Karpas-422 (cell line): ENCODE measurements around the gene AFF3. TPM values are rescaled to one million over a fixed set of nuclear protein-coding genes. Genes with fewer than 3 reads are reported as not detected.
A peak's percentile ranks its signal among the peaks of the same experiment; 100 is the strongest.
"Not testable (repeated sequence)": the region's sequence is repeated elsewhere in the genome, so short reads cannot be mapped to it uniquely, and the experiment has no call there.

Source experiments
- DNase-seq: peaks from one replicate; pipeline ENCODE4 v3.0.0-alpha.2; 2015
- H2AFZ ChIP-seq: fragments of 200-600 bp; sonication (generic); 2 replicates; pipeline ENCODE4 v1.6.1; 2014; ENCODE audit warnings: antibody characterized with exemption, low read length, mixed read lengths
- H3K27ac ChIP-seq: fragments of 200-600 bp; sonication (generic); 2 replicates; pipeline ENCODE4 v1.5.1; 2014; ENCODE audit warnings: mild to moderate bottlenecking, low read length, moderate library complexity
- H3K27me3 ChIP-seq: fragments of 200-600 bp; sonication (generic); 2 replicates; pipeline ENCODE4 v1.6.1; 2014; ENCODE audit warnings: low read length, mixed read lengths
- H3K36me3 ChIP-seq: fragments of 200-600 bp; sonication (generic); 2 replicates; pipeline ENCODE4 v1.6.1; 2014; ENCODE audit warnings: low read length, mixed read lengths; ENCODE audit not compliant: insufficient read depth
- H3K4me1 ChIP-seq: fragments of 200-600 bp; sonication (generic); 2 replicates; pipeline ENCODE4 v1.6.1; 2014; ENCODE audit warnings: mild to moderate bottlenecking, low read length, mixed read lengths
- H3K4me2 ChIP-seq: fragments of 200-600 bp; sonication (generic); 2 replicates; pipeline ENCODE4 v1.6.1; 2014; ENCODE audit warnings: low read length, low read depth, mild to moderate bottlenecking; ENCODE audit not compliant: poor library complexity, severe bottlenecking
- H3K4me3 ChIP-seq: fragments of 200-600 bp; sonication (generic); 2 replicates; pipeline ENCODE4 v1.5.1; 2014; ENCODE audit warnings: mild to moderate bottlenecking, antibody characterized with exemption, low read length, mixed read lengths
- H3K79me2 ChIP-seq: fragments of 200-600 bp; sonication (generic); 2 replicates; pipeline ENCODE4 v1.6.1; 2014; ENCODE audit warnings: mild to moderate bottlenecking, low read length, mixed read lengths
- H3K9ac ChIP-seq: fragments of 200-600 bp; sonication (generic); 2 replicates; pipeline ENCODE4 v1.6.0; 2014; ENCODE audit warnings: low read length
- H3K9me2 ChIP-seq: fragments of 200-600 bp; sonication (generic), shearing (Covaris generic); replicated peaks from 2 replicates; pipeline ENCODE4 v1.6.0; 2014; ENCODE audit warnings: mild to moderate bottlenecking, low read length, moderate library complexity; ENCODE audit not compliant: insufficient read depth
- H3K9me3 ChIP-seq: fragments of 300-700, 200-600 bp; sonication (generic); 2 replicates; pipeline ENCODE4 v1.6.1; 2014; ENCODE audit warnings: low read length, mixed read lengths
- H4K20me1 ChIP-seq: fragments of 200-600 bp; sonication (generic); 2 replicates; pipeline ENCODE4 v1.6.1; 2014; ENCODE audit warnings: mild to moderate bottlenecking, antibody characterized with exemption, low read length, low read depth; ENCODE audit not compliant: insufficient read depth
- total RNA-seq: library from RNA; depleted of rRNA; stranded (reverse); fragments of >200 nt; shearing (Covaris generic); gene quantifications from 2 replicates; pipeline ENCODE4 v1.2.3, GENCODE V29; 2014; ENCODE audit warnings: low replicate concordance

Gene AFF3
- total RNA-seq, 1 experiment from 2014 or later, result 99.7 TPM

GRCh38 chr2:99514357-99514756, 628.0 kb downstream of the AFF3 start:
- DNase-seq, result no peak
- H4K20me1 ChIP-seq, result no peaks in the 10 kb centered on the region
- no peaks in the 10 kb centered on the region for H3K4me1 ChIP-seq
- no peak overlapping the region for H3K9ac ChIP-seq
- H3K4me3 ChIP-seq, result no peak overlapping the region
- no peak overlapping the region for H3K4me2 ChIP-seq
- H3K79me2 ChIP-seq, result no peaks in the 10 kb centered on the region
- H2AFZ ChIP-seq, result no peak overlapping the region
- no peaks in the 10 kb centered on the region for H3K36me3 ChIP-seq
- no peaks in the 10 kb centered on the region for H3K9me3 ChIP-seq
- H3K27ac ChIP-seq, result no peak overlapping the region
- no peaks in the 10 kb centered on the region for H3K27me3 ChIP-seq
- no peaks in the 10 kb centered on the region for H3K9me2 ChIP-seq

GRCh38 chr2:99512181-99512591, 630.2 kb downstream of the AFF3 start:
- no peak overlapping the region for H3K27ac ChIP-seq
- no peaks in the 10 kb centered on the region for H3K36me3 ChIP-seq
- H3K27me3 ChIP-seq, result no peaks in the 10 kb centered on the region
- no peak overlapping the region for H3K9ac ChIP-seq
- DNase-seq, result no peak
- H3K79me2 ChIP-seq, result no peaks in the 10 kb centered on the region
- no peak overlapping the region for H3K4me2 ChIP-seq
- H2AFZ ChIP-seq, result no peak overlapping the region
- no peaks in the 10 kb centered on the region for H3K9me3 ChIP-seq
- no peaks in the 10 kb centered on the region for H4K20me1 ChIP-seq
- no peaks in the 10 kb centered on the region for H3K9me2 ChIP-seq
- no peak overlapping the region for H3K4me3 ChIP-seq
- no peaks in the 10 kb centered on the region for H3K4me1 ChIP-seq

GRCh38 chr2:99509387-99509786, 633.0 kb downstream of the AFF3 start:
- no peaks in the 10 kb centered on the region for H4K20me1 ChIP-seq
- H3K9me3 ChIP-seq, result no peaks in the 10 kb centered on the region
- H3K4me2 ChIP-seq, result no peak overlapping the region
- H3K4me3 ChIP-seq, result no peak overlapping the region
- no peak for DNase-seq
- no peak overlapping the region for H3K27ac ChIP-seq
- peaks cover 13% of the 10 kb centered on the region for H3K4me1 ChIP-seq
- H3K9ac ChIP-seq, result no peak overlapping the region
- H2AFZ ChIP-seq, result no peak overlapping the region
- no peaks in the 10 kb centered on the region for H3K79me2 ChIP-seq
- no peaks in the 10 kb centered on the region for H3K27me3 ChIP-seq
- H3K9me2 ChIP-seq, result no peaks in the 10 kb centered on the region
- no peaks in the 10 kb centered on the region for H3K36me3 ChIP-seq

GRCh38 chr2:99507937-99508818, 634.2 kb downstream of the AFF3 start:
- H3K79me2 ChIP-seq, result no peaks in the 10 kb centered on the region
- H3K4me2 ChIP-seq, result no peak overlapping the region
- no peak overlapping the region for H3K27ac ChIP-seq
- H3K9me2 ChIP-seq, result no peaks in the 10 kb centered on the region
- no peaks in the 10 kb centered on the region for H3K36me3 ChIP-seq
- no peaks in the 10 kb centered on the region for H3K9me3 ChIP-seq
- H3K4me1 ChIP-seq, result peaks cover 13% of the 10 kb centered on the region
- no peak for DNase-seq
- H3K9ac ChIP-seq, result no peak overlapping the region
- no peaks in the 10 kb centered on the region for H3K27me3 ChIP-seq
- no peaks in the 10 kb centered on the region for H4K20me1 ChIP-seq
- H2AFZ ChIP-seq, result no peak overlapping the region
- no peak overlapping the region for H3K4me3 ChIP-seq

GRCh38 chr2:99504844-99505584, 637.4 kb downstream of the AFF3 start:
- Histone ChIP-seq H3K4me1 (peaks cover 13% of the 10 kb centered on the region), H3K79me2 (no peaks in the 10 kb centered on the region), H3K27me3 (no peaks in the 10 kb centered on the region), H3K4me2 (peak overlapping the region; percentile 38), H3K4me3 (peak overlapping the region; percentile 15; the same call in 1 of the 2 replicates), H2AFZ (peak overlapping the region; percentile 44), H3K27ac (no peak overlapping the region), H3K36me3 (no peaks in the 10 kb centered on the region), H3K9me2 (no peaks in the 10 kb centered on the region), H3K9me3 (no peaks in the 10 kb centered on the region), H4K20me1 (no peaks in the 10 kb centered on the region), H3K9ac (no peak overlapping the region)
- DNase-seq, result no peak

GRCh38 chr2:99503662-99504416, 638.6 kb downstream of the AFF3 start:
- not testable (repeated sequence) for H3K4me3 ChIP-seq, H3K79me2 ChIP-seq, H3K9ac ChIP-seq, H4K20me1 ChIP-seq, H2AFZ ChIP-seq, H3K9me2 ChIP-seq, H3K36me3 ChIP-seq, H3K27ac ChIP-seq, H3K9me3 ChIP-seq, DNase-seq, H3K27me3 ChIP-seq, H3K4me2 ChIP-seq
- peaks cover 13% of the 10 kb centered on the region for H3K4me1 ChIP-seq

- H4K20me1 ChIP-seq, result no peaks in the 10 kb centered on the region
- peaks cover 2% of the 10 kb centered on the region for H3K4me1 ChIP-seq
- H2AFZ ChIP-seq, result no peak overlapping the region
- no peak overlapping the region for H3K4me2 ChIP-seq
- no peaks in the 10 kb centered on the region for H3K27me3 ChIP-seq
- H3K9me3 ChIP-seq, result no peaks in the 10 kb centered on the region
- H3K79me2 ChIP-seq, result no peaks in the 10 kb centered on the region
- H3K36me3 ChIP-seq, result no peaks in the 10 kb centered on the region
- no peak overlapping the region for H3K9ac ChIP-seq
- no peaks in the 10 kb centered on the region for H3K9me2 ChIP-seq
- no peak for DNase-seq
- H3K27ac ChIP-seq, result no peak overlapping the region
- no peak overlapping the region for H3K4me3 ChIP-seq
Measured at GRCh38 chr2:99496021-99496420, 646.4 kb downstream of the AFF3 start.
